HG02571 (cell line): Measurements from ENCODE around the gene CCDC196.

Experiments
- ATAC-seq: cut with Tn5 transposase; IDR thresholded peaks from one replicate; pipeline ENCODE4 v1.9.1; 2021; ENCODE audit warnings: mild to moderate bottlenecking, moderate library complexity; ENCODE audit not compliant: unreplicated experiment

The CCDC196 gene, protein sequence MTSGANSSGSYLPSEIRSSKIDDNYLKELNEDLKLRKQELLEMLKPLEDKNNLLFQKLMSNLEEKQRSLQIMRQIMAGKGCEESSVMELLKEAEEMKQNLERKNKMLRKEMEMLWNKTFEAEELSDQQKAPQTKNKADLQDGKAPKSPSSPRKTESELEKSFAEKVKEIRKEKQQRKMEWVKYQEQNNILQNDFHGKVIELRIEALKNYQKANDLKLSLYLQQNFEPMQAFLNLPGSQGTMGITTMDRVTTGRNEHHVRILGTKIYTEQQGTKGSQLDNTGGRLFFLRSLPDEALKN

DNA sequence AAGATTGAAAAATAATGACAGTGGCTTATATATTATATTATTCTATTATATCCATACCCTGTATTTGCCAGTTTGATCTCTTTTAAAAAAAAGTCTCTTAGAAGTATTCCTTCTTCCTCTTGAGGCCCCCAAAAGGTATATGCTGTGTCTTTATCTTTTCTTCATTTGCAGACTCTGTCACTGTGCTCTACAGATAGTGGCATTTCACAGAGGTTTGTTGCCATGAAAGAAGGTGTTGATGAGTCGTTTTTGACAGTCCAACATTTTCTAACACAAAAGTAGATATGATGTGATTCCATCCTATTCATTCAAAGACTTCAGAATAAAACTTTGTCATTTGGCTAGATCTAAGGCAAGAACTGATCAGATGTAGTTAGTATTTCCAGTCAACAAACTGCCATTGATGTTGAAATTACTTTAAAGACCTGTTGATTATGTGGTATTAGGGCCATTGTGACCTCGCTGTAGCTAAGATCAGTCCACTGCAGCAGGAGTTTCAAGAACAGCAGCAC, at the start of gene CCDC196:
Gene CCDC196 (plus strand): TSS at position 462 of the 512 bp plus-strand sequence. CDS start 132 bp downstream, outside the sequence.
- ATAC-seq: no peak

DNA sequence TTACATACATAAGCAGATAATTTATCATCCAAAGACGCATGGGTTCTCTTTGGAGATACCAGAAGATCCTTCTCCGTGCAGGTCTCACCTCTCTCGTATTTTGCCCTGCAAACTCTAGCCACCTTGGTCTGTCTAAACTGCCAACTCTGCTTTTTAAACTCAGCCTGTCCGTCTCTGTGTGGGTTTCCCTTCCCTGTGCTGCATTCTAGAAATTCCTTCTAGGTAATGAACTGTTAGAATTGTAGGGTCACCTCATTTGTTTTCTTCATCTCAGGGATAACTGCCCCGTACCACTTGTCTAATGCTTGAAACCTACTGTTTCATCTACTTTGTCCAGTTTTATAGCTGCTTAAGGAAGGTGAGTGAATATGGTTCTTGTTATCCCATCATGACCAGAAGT, 45.4 kb upstream of the CCDC196 start:
- ATAC-seq: no peak

DNA sequence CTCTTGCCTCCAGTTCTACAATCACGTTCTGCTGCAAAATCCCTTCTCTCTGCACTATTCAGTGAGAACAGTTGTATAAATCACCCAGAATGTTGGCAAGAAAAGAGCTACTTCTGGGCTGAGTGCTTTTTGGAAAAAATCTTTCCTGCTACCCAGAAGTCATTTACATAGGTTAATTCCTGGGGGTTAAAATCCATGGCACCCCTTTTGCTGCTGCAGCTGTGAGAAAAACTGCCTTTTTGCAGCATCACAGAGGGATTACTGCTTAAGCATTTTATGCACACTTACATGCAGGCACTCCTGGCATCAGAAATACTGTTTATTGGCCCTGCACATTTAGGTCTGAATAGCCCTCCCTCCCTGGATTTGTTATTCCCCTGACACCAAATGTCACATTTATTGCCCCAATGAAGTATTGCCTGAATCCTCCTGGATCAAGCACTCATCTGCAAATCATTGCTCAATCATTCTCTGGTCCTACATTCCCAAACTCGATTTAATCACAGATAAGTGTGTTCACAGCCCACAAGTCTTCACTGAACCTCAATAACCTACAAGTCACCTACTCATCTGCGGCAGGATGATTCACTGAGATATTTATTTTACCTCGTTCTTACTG, 43.1 kb upstream of the CCDC196 start:
- ATAC-seq: no peak

DNA sequence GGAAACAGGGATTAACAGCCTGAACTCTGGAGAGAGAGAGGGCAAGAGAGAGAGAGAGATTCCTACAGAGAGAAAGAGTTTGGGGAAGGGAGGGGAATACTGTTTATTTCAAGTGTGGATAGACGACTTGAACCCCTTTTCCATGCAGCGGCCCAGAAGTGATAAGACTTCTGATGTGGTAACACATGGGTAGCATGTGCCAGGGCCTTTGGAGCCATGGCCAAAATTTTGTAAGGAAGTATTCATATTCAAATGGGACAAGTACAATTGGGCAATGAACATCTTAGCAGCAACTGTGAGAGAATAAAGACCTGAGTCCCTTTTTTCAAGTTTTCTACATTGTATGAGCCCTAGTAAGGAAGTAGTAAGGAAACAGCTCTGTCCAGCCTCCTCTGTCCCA, 42.4 kb upstream of the CCDC196 start:
- no peak for ATAC-seq

DNA sequence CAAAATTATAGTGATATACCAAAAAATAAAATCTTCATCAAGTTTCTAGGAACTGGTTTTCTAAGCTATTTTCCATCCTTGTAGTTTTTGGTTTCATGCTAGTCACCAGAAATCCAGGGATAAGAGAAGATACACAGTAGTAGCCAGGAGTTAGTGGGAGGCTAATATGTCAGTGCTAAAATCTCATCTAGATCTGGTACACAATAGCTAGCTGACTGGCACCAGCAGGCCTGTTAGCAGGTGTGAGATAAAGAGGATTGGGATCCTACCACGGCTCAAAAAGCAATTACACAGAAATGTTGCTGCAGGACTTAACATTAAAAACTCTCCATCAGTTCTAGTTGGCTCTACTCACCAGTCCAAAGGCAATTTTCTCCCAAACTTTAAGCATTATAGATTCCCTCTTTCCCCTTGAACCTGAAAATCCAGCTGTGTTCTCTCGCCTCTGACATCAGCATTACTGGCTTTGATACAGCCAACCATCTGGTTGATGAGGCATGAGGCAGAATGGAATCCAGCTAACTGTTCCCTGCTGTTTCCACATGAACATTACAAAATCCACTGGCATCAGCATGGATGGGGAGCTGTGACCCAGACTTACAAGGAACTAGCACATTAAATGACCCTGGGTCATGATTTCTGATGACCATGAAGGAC, 41.8 kb upstream of the CCDC196 start:
- ATAC-seq: no peak

DNA sequence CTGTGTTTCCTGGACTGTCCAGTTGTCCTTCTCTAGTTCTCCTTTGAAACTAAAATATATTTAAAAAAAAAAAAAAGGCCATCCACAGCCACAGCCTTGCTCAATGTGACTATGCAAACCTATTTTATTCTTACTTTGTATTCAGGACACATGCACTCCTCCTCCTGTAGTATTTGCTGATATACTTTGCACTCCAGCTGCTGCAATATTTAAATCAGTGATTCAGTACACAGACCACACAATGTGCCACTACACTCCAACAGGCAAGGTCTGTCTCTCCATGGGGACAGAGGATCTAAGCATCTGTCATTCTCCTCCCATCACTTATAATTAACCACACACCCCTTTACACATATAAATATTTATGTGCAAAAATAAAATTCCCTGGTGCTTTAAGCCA, 40.2 kb upstream of the CCDC196 start:
- ATAC-seq: no peak

DNA sequence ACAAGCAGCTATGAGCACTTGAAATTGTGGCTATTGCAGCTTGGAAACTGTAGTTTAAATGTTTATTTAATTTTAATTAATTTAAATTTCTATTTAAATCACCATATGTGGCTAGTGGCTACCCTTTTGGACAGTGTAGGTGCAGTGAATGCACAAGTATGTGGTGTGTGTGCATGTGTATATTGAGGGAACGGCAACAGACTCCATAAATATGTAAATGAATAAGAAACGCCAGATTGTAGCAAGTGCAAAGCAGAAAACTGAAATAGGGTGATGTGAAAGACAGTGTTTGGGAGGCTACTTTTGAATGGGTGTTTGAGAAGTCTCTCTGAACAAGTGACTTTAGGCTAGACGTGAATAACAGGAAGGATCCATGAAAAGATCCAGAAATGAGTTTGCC, 32.7 kb upstream of the CCDC196 start:
- ATAC-seq: no peak

DNA sequence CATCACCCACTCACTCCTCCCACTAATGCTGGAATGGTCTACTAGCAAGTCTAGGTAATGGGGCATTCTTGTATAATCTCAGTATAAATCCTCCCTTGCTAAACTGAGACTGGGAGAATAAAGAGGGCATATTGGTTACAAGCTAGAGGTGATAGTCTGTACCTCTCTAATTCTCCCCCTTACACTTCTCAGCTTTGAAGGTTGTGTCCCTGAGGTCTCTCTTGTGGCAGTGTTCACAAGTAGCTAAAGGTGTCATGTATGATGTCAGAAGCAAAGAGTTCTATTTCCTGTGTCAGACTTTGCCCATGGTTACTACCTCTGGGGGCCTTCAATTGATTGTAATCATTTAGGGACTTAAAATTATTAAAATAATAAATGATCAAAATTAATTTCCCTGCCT, 26.6 kb upstream of the CCDC196 start:
- no peak for ATAC-seq

DNA sequence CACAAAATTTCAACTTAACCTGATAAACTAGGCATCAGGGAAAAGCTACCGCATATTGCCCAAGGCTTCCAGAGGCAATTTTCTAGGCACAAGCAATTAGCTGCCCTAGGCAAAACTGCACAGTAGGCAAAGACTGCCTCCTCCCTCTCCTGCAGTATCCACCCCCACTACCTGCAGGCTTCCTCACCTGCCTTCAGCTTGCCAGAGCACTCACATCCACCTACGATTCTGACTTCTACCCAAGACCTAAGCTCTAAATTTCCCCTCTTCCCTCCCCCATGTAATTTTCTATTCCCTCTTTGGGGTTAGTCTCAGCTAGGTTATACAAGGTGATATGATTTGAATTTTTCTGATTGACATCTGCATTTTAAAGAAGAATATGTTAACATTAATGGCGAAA, 21.9 kb upstream of the CCDC196 start:
- no peak for ATAC-seq

DNA sequence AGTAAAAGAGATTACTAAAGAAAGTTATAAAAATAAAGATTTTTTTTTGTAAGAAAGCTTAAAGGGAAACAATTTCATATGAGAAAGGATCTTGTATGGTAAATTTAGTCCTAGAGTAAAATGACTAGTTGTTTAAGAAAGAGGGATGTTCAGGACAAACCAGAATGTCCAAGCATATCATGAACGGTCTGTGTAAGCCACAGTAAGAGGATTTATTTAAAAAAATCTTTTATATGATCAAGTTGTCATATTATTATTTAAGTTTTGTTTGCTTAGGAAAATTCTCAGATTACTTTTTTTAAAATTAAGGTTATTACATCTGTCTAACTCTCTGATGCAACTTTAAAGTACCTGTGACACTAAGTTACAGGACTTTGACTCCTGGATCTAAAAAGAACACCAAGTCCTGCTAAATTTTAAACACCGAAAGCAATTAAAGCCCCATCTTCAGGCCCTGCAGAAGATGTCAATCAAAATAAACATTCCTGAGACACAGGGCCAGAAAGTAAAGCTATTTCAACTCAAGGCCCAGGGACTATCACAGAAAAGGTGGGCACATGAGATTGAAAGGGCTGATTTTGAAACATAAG, 17.3 kb upstream of the CCDC196 start:
- no peak for ATAC-seq

DNA sequence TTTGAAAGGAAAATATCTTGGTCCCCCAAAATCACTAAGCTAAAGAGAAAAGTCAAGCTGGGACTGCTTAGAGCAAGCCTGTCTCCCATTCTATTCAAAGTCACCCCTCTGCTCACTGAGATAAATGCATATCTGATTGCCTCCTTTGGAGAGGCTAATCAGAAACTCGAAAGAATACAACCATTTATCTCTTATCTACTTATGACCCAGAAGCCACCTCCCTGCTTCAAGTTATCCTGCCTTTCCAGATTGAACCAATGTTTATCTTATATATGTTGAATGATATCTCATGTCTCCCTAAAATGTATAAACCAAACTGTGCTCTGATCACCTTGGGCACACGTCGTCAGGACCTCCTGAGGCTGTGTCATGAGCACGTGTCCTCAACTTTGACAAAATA, 14.6 kb upstream of the CCDC196 start:
- ATAC-seq: no peak

DNA sequence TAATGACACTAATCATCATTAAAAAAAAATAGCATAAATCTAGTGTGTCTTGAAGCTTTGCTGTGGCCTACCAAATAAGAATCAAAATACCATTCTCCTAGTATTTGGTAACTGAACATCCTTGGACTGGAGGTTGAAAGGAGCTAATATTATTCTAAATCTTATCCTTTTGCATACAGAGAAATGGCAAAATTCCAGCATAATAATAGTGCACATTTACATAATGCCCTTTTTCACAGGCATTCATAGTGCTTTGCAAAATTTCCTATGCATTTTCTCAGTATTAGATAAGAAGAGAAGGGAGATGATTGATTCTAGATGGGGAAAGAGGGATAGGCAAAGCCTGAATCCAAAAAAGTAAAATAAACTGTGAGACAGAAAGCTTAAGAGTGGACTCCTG, 13.9 kb upstream of the CCDC196 start:
- ATAC-seq: no peak

DNA sequence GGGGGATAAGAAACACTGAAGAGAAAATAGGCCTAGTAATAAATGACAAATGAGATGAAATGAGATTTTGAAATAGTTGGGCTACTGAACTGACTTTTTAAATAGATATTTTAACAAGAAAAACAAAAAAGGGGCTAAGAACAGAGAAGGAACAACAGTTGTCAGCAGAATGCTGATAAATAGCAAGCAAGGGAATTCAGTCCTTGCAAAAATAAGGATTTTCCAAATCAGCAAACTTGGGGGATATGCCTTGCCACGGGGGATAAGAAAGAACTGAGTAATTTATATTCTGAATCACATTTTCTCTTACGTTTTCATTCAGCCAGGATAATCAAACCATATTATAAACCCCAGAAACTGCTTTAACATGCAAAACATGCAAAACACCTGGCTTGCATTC, 12.9 kb upstream of the CCDC196 start:
- no peak for ATAC-seq

DNA sequence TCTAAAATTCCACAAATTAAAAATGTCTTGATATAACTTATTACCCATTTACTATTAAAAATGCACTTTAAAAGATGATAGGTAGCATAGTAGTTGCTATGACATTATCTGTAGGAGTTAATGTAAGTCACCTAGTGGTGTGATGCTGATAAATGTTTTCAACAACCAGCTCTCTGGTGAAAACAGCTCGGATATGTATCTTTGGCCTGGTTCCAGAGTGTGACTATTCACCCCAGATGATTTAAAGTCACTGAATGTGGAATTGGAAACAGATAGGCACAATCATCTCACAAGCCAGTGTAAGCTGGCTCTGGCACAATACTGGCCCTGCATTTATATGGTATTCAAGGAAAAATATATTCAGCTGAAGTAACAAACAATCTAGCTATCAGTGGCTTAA, 9.2 kb upstream of the CCDC196 start:
- no peak for ATAC-seq

DNA sequence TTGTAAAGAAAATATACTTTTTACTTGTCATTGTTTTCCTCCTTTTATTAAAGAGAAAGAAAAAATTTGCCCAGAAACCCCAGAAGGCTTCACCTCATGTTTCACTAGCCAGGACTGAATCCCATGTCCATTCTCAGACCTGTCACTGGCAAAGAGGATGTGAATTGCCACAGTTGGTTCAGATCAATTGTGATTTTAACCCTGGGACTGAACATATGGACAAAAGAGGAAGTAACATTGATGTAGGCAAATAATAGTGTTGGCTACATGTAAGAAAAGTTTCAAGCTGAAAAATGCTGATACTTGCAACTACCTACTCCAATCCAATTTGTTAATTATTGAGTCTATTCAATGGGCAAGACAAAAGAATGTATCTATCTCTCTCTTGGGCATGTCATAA, 8.6 kb upstream of the CCDC196 start:
- no peak for ATAC-seq

DNA sequence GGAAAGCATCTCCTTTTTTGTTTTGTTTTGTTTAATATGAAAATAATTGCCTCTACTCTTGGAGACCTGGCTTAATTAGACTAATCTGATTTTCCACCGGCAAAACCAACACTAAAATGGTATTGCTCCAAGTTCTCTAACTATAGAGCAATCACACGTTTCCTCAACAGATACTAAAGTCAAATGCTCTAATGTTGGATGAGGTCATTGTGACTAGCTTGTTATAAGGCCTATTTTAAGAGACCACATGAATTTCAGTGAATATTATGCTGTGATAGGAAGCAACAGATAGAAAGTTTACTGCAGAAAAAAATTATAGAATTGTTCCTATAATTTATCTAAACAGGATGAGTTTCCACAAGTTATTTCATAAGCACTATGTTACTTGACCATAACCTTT, 3.3 kb upstream of the CCDC196 start:
- no peak for ATAC-seq

DNA sequence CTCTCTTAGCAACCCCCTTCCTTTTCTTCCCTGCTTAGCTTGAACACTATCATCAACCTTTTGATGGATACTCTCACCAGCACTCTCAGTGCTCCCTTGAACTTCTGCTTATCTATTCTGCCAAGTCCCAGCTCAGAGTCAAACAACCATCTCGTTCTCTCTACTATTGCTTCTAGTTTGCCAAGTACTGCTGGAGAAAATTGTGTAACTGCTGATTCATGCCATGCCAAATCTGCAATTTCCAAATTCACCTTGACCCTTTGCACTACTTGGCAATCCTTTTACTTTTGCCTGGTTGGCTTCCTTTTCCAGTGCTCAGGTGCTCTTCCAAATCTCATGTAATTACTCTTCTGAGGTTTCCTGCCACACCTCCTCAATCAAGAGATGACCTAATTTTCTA, 2.8 kb upstream of the CCDC196 start:
- no peak for ATAC-seq

DNA sequence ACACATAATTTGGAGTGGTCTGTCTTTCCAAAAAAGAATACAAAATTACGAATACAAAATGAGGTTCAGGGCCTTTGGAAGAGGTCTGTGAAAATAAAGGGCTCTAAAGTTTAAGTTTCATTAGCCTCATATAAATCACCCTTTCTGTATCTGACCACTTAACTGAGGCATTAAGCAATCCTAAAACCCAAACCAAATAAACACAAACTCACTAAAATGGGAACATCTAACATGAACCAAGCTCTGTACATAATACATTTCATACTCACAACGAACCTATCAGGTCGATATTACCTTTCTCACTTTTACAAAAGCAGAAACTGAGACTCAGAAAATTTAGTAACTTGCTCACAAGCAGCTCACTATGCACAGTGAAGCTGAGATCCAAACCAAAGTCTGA, 1.1 kb upstream of the CCDC196 start:
- ATAC-seq: no peak

DNA sequence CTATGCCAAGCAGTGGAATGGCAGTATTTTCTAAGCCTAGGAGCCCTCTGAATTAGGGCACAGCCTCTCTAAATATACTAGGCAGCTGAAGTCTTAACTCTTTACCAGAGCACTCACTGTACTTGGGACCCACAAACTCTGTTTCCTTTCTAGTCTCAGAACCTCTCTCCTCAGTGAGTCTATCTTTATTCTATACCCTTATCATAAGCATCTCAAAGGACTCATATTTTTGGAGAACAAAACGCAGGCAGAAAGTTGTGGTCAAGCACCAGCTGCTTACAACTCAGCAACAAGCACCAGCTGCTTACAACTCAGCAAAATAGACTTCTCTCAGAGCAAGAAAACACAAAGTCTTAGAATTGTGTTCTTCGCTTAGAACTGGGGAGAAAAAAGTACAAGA, 993 bp downstream of the CCDC196 start:
- no peak for ATAC-seq

DNA sequence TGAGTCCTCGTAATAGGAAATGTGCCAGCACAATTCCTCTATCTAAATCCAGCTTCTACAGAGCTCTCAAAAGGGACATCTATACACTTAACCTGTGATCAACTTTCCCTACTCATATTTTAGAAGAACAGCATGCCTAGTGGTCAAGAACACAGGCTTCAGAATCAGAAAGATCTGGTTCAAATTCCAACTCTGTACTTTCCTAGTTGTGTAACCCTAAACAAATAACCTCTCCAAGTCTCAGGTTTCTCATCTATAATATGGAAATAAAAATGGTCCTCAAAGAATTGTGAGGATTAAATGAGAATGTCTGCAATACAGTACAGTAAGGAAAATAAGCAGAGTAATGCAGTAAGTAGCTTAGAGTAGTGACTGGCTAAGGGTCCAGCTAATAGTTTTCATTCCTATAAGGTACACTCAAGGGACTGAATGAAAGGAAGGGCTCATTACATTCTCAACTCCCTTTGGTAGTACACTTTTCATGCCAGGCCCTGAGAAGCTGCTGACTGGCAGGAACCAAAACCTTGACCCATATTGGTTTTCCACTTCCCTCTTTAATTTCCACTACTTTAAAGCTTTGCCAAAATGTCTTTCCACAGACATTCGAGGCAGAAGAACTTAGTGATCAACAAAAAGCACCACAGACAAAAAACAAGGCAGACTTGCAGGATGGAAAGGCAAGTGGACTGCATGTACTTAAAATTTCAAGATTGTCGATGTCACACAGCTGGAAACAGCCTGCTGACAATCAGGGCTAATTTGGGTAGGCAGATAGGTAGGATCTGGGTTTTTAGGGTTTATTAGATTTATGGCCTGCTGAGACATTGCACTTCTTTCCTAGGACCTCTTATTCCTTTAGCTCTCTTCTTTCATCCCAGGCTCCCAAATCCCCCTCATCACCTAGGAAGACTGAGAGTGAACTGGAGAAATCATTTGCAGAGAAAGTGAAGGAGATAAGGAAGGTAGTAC, 4.3 kb downstream of the CCDC196 start:
- no peak for ATAC-seq

DNA sequence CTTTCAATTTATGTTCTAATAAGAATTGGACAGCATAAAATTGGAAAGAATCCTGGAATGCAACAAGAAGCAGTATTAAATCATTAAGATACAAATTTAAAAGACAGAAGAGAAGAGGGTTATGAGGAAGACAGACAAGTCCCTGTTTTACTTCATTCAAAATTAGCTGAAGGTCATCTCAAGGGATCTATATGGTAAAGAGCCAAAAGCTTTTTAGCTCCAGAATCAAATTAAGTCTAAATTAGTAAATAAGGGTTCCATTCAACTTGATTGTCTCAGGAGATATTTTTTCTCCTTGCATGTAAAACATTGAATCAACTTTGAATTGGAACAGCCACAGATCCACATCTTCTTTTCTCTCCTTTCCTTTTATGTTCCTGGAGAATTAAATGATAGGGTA, 7.6 kb downstream of the CCDC196 start:
- ATAC-seq: no peak
